ENCODE results near the gene NLRP3. TPM values are rescaled to one million over a fixed set of nuclear protein-coding genes. Genes with fewer than 3 reads are reported as not detected.
A peak's percentile ranks its signal among the peaks of the same experiment; 100 is the strongest.

Gene NLRP3
- total RNA-seq, 1 experiment from 2014 or later = 0.33 TPM

DNA sequence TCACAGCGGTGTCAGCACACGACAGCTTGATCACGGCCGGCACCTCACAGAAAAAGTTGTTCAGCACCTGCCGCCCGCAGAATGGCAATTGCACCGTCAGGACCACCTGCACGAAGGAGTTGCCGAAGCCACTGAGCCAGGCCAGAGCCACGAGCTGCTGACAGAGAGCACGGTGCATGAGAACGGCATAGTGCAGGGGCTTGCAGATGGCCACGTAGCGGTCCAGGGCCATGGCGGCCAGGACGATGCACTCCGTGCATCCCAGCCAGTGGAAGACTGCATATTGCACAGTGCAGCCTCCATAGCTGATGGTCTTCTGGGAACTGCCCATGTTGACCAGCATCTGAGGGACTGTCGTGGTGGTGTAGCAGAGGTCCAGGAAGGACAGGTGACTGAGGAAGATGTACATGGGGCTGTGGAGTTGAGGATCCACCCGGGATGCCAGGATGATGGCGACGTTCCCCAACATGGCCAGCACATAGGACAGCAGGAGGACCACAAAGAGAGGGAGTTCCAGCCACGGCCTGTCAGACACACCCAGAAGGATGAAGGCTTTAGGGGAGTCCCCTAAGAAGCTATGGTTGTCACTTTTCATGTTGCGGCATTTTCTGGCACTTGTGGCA is 35.5 kb downstream of the NLRP3 start:
- Histone ChIP-seq H3K27ac (ENCODE audit: low read length) (no peak overlapping the region), H3K4me1 (ENCODE audit: control insufficient read depth, insufficient read depth, low read length) (no peaks in the 10 kb centered on the region), H3K4me3 (ENCODE audit: low read depth in 2 of 2, low read length in 2 of 2) (no peak overlapping the region), H3K9me3 (ENCODE audit: control insufficient read depth, insufficient read depth, low read depth, low read length) (no peaks in the 10 kb centered on the region), H3K36me3 (ENCODE audit: control insufficient read depth, insufficient read depth, low read length) (no peaks in the 10 kb centered on the region), H3K27me3 (ENCODE audit: control insufficient read depth, insufficient read depth, low read length) (peaks cover 12% of the 10 kb centered on the region)
- DNase-seq (ENCODE audit: low read depth, low spot score) (no peak), ATAC-seq (no peak)
- no TSS peak for BruUV-seq (replicated peaks)
- TF ChIP-seq SIN3A (IDR thresholded peaks at IDR 0.05; ENCODE audit: borderline replicate concordance, insufficient read depth, low read depth, low read length) (no peak), POLR2AphosphoS5 (IDR thresholded peaks at IDR 0.05; ENCODE audit: low read depth, low read length) (no peak)
- TF ChIP-seq, protein P1, sequence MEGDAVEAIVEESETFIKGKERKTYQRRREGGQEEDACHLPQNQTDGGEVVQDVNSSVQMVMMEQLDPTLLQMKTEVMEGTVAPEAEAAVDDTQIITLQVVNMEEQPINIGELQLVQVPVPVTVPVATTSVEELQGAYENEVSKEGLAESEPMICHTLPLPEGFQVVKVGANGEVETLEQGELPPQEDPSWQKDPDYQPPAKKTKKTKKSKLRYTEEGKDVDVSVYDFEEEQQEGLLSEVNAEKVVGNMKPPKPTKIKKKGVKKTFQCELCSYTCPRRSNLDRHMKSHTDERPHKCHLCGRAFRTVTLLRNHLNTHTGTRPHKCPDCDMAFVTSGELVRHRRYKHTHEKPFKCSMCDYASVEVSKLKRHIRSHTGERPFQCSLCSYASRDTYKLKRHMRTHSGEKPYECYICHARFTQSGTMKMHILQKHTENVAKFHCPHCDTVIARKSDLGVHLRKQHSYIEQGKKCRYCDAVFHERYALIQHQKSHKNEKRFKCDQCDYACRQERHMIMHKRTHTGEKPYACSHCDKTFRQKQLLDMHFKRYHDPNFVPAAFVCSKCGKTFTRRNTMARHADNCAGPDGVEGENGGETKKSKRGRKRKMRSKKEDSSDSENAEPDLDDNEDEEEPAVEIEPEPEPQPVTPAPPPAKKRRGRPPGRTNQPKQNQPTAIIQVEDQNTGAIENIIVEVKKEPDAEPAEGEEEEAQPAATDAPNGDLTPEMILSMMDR (IDR thresholded peaks at IDR 0.05) = no peak
- intact Hi-C loops (cut with micrococcal nuclease; ENCODE audit: unreplicated experiment) = no loop called here
- ChIA-PET CTCF (no interaction called here), POLR2A (no interaction called here)
- in situ Hi-C loops (cut with HindIII; ENCODE audit: low pct_unique_long_range_greater_than_20kb, low sequenced_read_pairs) = no loop called here

DNA sequence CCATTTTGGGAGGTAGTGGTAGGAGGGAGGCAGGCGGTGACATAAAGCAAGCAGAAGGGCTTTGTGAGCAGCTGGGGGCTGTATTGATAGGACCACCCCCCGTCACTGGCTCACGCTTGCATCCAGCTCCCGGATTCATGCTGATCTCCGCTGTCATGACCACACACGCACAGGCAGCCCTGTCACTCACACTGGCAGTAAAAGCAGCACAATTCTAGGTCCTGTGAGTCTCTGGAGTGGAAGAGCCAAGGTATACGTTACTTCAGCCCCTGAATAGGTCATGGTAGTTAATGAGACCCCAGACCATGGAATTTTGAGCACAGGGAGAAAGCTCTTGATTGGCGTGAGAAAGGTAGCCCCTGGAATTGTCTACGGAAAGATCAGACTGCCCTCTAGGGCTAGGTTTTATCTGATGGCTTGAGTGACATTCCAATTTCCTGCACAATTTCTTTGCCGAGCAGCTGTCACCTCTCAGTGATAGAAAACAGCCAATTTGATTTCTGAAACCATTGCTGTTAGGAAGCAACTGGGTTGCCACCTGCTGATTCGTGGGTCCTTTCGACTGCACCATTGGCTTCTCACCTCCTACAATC is 36.6 kb downstream of the NLRP3 start:
- H3K4me1 ChIP-seq (ENCODE audit: control insufficient read depth, insufficient read depth, low read length) = no peaks in the 10 kb centered on the region
- no TSS peak for BruUV-seq (replicated peaks)
- ChIA-PET CTCF (no interaction called here), POLR2A (no interaction called here)
- H3K4me3 ChIP-seq (ENCODE audit: low read depth in 2 of 2, low read length in 2 of 2) = no peak overlapping the region
- no peaks in the 10 kb centered on the region for H3K36me3 ChIP-seq (ENCODE audit: control insufficient read depth, insufficient read depth, low read length)
- peaks cover 12% of the 10 kb centered on the region for H3K27me3 ChIP-seq (ENCODE audit: control insufficient read depth, insufficient read depth, low read length)
- in situ Hi-C loops (cut with HindIII; ENCODE audit: low pct_unique_long_range_greater_than_20kb, low sequenced_read_pairs) = no loop called here
- intact Hi-C loops (cut with micrococcal nuclease; ENCODE audit: unreplicated experiment) = no loop called here
- H3K9me3 ChIP-seq (ENCODE audit: control insufficient read depth, insufficient read depth, low read depth, low read length) = no peaks in the 10 kb centered on the region
- DNase-seq (ENCODE audit: low read depth, low spot score) = no peak
- TF ChIP-seq SIN3A (IDR thresholded peaks at IDR 0.05; ENCODE audit: borderline replicate concordance, insufficient read depth, low read depth, low read length) (no peak), POLR2AphosphoS5 (IDR thresholded peaks at IDR 0.05; ENCODE audit: low read depth, low read length) (no peak), REST (IDR thresholded peaks at IDR 0.05; ENCODE audit: insufficient read depth in 1 of 2, low read depth in 2 of 2, low read length in 1 of 2) (no peak), TCF7L2 (IDR thresholded peaks at IDR 0.05; ENCODE audit: low read depth, low read length) (no peak)
- TF ChIP-seq, protein P1 (IDR thresholded peaks at IDR 0.05) = peak; percentile 17; the same call in 1 of the 2 replicates
- ATAC-seq = no peak
- H3K27ac ChIP-seq (ENCODE audit: low read length) = no peak overlapping the region
